ENCODE data around the gene SLC26A1. TPM values are rescaled to one million over a fixed set of nuclear protein-coding genes. Genes with fewer than 3 reads are reported as not detected.
A peak's percentile ranks its signal among the peaks of the same experiment; 100 is the strongest.

The SLC26A1 gene
- total RNA-seq, 4 donors from 2014 or later = 0.15 to 0.33 (median 0.24) TPM

GRCh38 chr4:973431-974397, 19.5 kb downstream of the SLC26A1 start, which contains the start of gene DGKQ:
DGKQ (minus strand) TSS chr4:973569; CDS start chr4:973482, 87 bp downstream.
- H3K27me3 ChIP-seq = no peaks in the 10 kb centered on the region
- H3K4me3 ChIP-seq (replicated peaks in 1 of 3) = peak within 1 kb of the TSS; percentile 25 to 72 (median 70)
- peak in 1 of 2 donors; percentile 57 for TF ChIP-seq POLR2A (IDR thresholded peaks at IDR 0.05)
- no peak for TF ChIP-seq CTCF (IDR thresholded peaks at IDR 0.05)
- peak; percentile 76 to 80 for DNase-seq
- peaks cover 16 to 21% of the 10 kb centered on the region in 2 donors for H3K4me1 ChIP-seq
- no peaks in the 10 kb centered on the region for H3K36me3 ChIP-seq
- intact Hi-C loops (cut with DNase I) = loop anchor here (2.0 kb wide), 1 partner anchor 41 kb away; the partner anchor contains the start of genes GAK and TMEM175
- H3K27ac ChIP-seq = no peak within 1 kb of the TSS
- H3K9me3 ChIP-seq = no peaks in the 10 kb centered on the region
- 51 to 69% methylated on average over 8 to 20 of the region's 123 CpGs for WGBS, 2 donors

- WGBS, 2 donors = 3% methylated on average over 7 of the region's 65 CpGs; no CpG with 5 or more reads in 1 of the 2 donors
- intact Hi-C loops (cut with DNase I) = loop anchor here (2.0 kb wide), 1 partner anchor 40 kb away; the partner anchor contains the start of genes GAK and TMEM175
- no peak for TF ChIP-seq POLR2A (IDR thresholded peaks at IDR 0.05)
- TF ChIP-seq CTCF (IDR thresholded peaks at IDR 0.05) = no peak
- H3K4me1 ChIP-seq = peaks cover 17 to 21% of the 10 kb centered on the region in 2 donors
- H3K4me3 ChIP-seq (replicated peaks in 1 of 3) = peak overlapping the region; percentile 25 to 72 (median 70)
- H3K27ac ChIP-seq = no peak overlapping the region
- H3K9me3 ChIP-seq = no peaks in the 10 kb centered on the region
- no peaks in the 10 kb centered on the region for H3K36me3 ChIP-seq
- DNase-seq = peak; percentile 40 to 50
- no peaks in the 10 kb centered on the region for H3K27me3 ChIP-seq
These were observed 20.4 kb downstream of the SLC26A1 start for GRCh38 chr4:972651-973424.

GRCh38 chr4:971666-972500, 21.3 kb downstream of the SLC26A1 start:
- DNase-seq = no peak
- Histone ChIP-seq H3K36me3 (no peaks in the 10 kb centered on the region), H3K27ac (no peak overlapping the region), H3K9me3 (no peaks in the 10 kb centered on the region), H3K4me3 (replicated peaks in 1 of 3) (peak overlapping the region in 2 of 3 donors; percentile 70 to 72), H3K27me3 (no peaks in the 10 kb centered on the region), H3K4me1 (peaks cover 19 to 21% of the 10 kb centered on the region in 2 donors)
- intact Hi-C loops (cut with DNase I) = loop anchor here (2.0 kb wide), 1 partner anchor 39 kb away; the partner anchor contains the start of genes GAK and TMEM175
- WGBS, 2 donors = 61 to 68% methylated on average over 5 to 10 of the region's 24 CpGs
- TF ChIP-seq POLR2A (IDR thresholded peaks at IDR 0.05) = no peak
- TF ChIP-seq CTCF (IDR thresholded peaks at IDR 0.05) = no peak

- 86 to 87% methylated on average over 15 to 16 of the region's 17 CpGs for WGBS, 2 donors
- H3K27me3 ChIP-seq = no peaks in the 10 kb centered on the region
- intact Hi-C loops (cut with DNase I) = no loop called here
- no peaks in the 10 kb centered on the region for H3K36me3 ChIP-seq
- no peak for DNase-seq
- no peaks in the 10 kb centered on the region for H3K9me3 ChIP-seq
- TF ChIP-seq POLR2A (IDR thresholded peaks at IDR 0.05) (no peak), CTCF (IDR thresholded peaks at IDR 0.05) (no peak)
- peaks cover 19 to 21% of the 10 kb centered on the region in 2 donors for H3K4me1 ChIP-seq
- H3K27ac ChIP-seq = no peak overlapping the region
- no peak overlapping the region for H3K4me3 ChIP-seq (replicated peaks in 1 of 3)
These were observed 22.2 kb downstream of the SLC26A1 start for GRCh38 chr4:970854-971520.
